Measurements from ENCODE around the gene NOTCH4.

The NOTCH4 gene

DNA sequence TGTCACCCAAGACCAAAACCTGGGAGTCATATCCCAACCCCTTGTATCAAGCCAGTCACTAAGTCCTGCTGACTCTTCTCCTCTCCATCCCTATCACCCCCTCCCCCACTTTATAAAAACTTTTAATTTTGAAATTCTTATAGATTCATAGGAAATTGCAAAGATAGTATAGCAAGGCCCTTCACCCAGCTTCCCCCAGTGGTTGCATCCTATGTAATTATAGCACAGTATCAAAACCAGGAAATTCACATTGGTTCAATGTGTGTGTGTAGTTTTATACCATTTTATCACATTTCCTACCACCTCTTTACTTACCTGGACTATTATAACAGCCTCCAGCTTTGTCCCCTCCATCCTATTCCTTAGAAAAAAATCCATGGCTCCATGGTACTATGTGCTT is 65.8 kb downstream of the NOTCH4 start:
- DNase-seq: no peak

DNA sequence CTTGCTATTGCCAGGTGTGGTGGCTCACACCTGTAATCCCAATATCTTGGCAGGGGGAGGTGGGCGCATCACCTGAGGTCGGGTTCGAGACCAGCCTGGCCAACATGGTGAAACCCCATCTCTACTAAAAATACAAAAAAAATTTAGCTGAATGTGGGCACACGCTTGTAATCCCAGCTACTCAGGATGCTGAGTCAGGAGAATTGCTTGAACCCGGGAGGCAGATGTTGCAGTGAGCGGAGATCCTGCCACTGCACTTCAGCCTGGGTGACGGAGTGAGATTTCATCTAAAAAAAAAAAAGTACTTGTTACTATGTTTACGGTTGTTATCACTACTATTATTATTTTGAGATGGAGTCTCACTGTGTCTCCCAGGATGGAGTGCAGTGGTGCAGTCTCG is 67.0 kb downstream of the NOTCH4 start:
- DNase-seq: no peak

DNA sequence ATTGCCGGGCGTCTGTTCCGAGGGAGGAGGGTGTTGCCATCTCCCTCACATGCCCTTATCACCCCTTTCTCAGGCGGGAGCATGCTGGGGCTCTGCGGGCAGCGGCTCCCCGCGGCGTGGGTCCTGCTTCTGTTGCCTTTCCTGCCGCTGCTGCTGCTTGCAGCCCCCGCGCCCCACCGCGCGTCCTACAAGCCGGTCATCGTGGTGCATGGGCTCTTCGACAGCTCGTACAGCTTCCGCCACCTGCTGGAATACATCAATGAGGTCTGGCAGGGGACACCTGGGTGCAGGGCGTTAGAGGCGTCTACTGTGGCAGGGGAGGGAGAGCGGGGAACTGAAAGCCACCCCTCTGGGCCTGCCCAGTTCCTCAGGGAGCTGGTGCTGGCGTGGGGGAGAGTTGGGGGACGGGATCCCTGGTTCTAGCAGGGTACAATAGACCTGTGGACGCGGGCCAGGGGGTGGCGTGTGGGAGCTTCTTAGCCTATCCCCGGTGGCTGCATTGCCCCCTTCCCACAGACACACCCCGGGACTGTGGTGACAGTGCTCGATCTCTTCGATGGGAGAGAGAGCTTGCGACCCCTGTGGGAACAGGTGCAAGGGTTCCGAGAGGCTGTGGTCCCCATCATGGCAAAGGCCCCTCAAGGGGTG is 69.2 kb downstream of the NOTCH4 start:
- DNase-seq: peak; percentile 84

DNA sequence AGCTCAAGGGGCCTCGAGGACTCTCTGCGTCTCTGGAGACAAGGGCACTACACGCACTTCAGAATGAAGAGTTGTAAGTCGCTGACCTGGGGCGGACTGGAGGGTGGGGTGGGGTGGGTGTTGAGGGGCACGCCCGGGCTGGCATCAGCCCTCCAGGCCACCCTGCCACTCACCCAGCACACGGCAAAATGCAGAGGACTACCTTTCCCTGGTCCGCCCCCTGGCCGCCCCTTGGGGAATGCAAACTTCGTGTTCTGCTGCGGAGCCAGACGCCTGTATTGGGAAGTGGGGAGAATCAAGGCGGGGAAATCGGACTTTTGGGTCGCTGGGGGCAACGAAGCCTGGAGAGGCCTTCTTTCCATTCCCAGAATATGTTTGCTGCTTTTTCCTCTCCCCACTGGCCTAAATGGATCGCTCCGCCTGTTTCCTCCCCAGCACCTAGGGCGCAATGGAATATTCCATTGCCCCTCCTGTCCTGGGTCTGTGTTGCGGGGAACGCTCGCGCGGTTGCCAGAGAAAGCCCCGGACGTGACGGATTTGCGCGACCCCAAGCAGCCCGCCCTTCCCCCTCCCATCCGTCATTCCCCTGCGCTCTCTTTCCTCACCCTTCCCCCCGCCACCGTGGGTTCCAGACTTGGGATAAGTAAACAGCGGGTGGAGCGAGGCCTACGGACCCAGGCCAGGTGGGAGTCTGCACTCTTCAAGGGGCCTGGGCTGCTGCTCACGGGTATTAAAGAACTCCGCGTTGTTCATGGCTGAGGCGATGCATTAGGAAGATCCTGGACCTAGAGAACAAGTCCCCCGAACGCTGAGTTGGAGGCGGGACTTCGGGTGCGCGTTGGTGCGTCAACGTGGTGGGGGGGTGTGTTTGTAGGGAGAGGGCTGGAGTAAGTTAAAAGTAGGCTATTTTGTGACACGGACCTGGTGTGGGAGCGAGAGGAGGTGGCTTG is 70.0 kb downstream of the NOTCH4 start, which contains the start of gene PPT2:
Gene PPT2 (plus strand): TSS at position 578 of the 950 bp plus-strand sequence. CDS start 454 bp downstream, outside the sequence.
- peak; percentile 97 for DNase-seq

DNA sequence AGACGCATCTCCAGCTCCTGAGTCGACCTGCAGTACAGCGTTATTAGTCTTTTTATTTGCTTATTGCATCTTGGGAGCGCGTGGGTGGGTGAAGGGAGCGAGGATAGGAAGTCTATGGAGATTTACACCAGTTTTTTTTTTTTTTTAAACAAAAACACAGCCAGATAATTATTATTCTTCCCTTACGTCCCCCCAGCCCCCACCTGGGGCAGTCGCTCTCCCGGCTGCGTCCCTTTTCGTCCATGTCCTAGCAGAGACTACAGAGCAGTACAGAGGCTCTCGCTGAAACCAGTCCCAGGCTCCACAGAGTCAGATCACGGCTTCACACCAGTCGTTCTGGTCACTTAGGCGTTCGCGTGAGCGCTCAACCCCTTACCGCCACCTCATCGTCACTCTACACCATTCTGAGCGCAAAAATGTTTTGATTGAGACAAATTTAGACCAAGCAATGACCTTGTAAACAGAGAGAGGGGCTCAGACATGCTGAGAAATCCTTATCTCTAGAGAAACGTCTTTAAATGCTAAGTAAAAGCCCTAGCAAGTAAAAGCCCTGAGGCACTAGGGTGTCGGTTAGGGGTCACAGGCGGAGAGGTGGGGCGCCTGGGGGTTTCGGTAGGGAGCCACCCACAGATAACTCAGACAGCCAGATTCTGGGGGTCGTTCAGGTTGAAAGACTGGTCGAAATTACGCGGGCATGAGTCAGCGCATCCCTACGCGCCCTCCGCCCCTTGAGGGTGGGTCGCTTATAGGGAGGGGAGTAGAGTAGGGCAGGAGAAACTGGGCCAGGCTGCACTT is 70.9 kb downstream of the NOTCH4 start:
- DNase-seq: peak; percentile 81

DNA sequence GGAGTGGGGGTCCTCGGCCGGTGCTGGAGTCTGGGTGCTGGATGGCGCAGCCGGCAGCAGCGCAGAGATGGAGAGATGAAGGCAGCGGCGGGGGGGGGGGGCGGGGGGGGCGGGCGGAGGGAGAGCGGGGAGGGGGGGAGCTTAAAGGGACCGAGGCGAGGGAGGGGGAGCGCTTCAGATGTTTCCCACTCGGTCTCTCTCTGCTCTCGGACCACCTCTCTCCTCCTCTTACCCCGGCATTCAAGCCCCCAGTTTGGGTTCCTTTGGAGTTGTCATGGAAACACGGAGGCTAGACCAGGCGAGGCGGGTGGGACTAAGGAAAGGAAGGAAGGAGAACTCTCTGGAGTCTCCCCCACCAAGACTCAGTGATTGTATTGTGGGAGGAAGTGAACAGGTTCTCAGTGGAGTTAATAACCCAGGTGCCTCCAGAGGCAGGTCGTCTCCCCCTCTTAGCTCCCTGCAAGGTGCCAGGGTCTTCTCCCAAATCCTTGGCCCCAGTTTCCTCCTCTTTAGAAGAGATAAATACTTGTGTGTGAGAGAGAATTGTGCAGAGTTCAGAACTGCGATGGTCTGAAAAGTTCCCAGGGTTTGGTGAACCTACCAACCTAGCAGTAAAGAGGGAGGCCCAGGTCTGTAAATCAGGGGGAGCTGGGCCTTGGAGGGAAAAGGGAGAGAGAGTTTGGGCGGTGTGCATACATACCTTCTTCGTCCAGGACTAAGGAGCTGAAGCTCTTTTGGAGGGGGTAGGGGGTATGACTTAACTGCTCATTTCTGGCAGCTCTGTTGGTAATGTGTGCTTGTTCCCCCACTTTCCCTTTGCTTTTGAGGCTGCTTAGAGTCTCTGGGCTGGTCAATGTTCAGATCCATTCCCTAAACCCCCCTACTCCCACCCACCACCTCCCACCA is 71.8 kb downstream of the NOTCH4 start, which contains the start of gene PRRT1:
Gene PRRT1 (minus strand): TSS at position 77 of the 906 bp plus-strand sequence. CDS start 112 bp downstream, outside the sequence.
- peak; percentile 39 for DNase-seq

DNA sequence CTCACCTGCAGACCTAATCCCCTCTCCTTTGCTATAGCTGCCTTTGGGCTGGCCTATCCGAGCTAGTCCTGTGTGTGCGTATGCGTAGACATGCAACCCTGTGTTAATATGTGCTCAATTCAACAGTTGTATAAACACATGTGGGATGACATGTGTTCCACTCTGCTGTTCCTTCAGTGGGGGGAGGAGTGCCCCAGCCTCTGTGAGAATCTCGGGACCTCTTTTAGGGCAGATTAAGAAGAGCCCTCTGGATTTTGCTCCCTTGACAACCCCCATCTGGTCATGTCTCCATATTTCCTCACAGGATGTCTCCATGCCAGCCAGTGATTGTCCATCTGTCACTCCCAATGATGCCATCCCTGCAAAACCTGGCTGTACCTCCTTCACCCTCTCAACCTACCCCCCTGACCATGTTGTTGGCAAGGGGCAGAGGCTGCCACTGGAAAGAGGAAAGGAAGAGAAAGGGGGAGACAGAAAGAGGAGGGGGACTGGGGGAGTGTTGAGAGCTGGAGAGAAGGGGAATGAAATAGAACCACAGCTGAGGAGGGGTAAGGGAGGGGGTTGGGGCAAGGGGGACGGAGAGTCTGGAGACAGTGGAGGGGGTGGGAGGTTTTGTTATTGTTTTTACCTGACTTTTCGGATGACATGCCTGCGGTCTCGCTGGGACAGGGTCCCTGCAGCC is 72.5 kb downstream of the NOTCH4 start:
- DNase-seq: peak; percentile 62

DNA sequence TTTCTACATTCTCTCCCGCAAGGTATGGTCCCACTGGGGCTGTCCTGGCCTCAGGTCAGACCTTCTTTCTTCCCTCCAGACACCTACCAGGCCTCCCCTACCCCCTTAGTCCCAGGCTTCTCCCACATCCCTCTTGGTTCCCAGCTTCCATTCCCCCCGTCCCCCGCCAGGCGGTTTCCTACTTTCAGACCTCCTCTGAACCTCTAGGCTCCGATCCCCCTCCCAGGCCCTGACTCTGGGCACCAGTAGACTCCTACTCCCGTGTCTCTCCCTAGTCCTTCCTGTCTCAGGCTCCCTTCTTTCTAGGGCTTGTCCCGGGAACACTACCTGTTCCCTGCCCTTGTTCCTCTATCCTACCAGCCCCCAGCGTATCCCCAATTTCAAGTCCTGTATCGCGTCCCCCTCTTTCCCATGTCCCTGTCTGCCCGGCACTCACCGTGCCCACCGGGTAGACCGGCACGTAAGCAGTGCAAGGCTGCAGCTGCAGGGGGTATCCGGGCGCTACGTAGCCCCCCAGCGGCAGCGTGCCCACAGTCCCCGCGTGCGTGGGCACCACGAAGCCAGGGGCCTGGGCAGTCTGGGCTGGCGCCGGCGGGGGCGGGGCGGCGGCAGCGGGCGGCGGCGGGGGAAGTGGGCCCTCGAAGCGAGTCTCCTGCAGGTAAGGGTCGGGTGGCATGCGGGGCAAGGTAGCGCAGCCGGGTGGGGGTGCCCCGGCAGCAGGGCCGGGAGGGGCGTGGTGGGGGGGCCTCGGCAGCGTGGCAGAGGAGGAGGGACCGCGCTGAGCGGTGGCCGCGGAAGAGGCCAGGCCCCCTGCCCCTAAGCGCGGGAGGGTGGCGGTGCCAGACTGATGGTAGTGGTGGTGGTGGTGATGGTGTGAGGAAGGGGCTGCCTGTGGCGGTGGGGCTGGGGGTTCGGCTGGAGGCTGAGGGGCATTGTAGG is 73.7 kb downstream of the NOTCH4 start:
- DNase-seq: no peak

DNA sequence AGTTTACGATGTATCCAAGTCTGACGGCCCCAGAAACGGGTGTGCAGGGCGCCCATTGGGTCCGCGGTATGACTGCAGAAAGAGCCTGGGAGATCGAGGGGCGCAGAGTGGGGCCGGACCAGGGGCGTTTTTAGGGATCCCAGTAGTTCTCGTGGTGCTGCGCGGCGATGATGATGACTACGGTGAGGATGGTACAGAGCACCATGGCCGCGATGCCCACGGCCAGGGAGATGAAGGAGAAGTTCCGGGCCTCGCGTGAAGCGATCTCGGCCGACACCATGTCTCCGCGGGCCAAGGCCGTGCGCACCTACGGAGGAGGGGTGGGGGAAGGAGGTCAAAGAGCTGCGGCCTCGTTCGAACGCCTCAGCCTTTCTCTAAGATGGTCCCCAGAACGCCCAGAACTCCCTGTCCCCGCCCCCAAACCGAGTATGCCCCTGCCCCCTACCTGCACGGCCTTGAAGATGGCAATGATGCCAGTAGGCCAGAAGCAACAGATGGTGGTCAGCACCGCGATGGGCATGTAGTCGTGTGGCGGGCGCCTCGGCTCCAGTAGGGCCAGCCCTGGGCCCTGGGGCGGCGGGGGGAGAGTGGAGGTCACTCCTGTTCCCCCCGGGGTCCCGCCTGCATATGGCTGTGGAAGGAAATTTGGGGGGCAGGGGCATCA is 74.6 kb downstream of the NOTCH4 start:
- no peak for DNase-seq

DNA sequence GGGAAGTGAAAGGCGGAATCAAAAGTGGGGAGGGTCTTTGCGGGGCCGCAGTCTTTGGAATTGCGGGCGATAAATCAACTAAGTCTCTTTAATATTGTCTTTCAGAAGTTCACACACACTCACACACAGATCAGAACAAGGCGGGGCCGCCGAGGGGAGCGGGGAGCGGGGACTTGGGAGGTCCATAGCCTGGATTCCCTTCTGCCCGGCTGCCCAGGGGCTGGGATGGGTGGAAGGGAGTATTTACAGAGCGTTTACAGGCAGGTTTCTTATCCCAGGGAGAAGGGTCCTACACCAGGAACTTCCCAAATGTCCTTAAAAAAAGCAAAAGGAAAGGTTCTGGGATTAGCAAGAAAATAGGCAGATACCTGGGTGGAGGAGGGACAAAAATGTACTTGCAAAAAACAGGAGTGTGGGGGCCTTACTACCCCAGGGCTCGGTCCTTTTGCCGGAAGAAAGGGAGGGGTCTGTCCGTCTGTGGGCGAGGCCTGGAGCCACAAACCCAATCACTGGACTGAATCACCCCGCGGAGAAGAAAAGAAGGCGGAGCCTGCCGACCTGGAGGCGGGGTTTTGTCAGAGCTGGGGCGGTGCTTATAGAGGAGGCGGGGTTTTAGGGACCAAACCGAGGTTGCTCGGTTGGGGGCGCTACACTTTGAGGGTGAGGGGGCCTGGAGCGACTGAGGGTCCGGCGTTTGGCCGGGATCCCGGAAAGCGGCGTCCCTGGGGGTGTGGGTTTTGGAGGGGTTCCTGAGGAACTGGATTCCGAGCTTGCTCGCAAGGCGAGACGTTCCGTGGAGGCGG is 75.4 kb downstream of the NOTCH4 start:
- peak; percentile 91 for DNase-seq

DNA sequence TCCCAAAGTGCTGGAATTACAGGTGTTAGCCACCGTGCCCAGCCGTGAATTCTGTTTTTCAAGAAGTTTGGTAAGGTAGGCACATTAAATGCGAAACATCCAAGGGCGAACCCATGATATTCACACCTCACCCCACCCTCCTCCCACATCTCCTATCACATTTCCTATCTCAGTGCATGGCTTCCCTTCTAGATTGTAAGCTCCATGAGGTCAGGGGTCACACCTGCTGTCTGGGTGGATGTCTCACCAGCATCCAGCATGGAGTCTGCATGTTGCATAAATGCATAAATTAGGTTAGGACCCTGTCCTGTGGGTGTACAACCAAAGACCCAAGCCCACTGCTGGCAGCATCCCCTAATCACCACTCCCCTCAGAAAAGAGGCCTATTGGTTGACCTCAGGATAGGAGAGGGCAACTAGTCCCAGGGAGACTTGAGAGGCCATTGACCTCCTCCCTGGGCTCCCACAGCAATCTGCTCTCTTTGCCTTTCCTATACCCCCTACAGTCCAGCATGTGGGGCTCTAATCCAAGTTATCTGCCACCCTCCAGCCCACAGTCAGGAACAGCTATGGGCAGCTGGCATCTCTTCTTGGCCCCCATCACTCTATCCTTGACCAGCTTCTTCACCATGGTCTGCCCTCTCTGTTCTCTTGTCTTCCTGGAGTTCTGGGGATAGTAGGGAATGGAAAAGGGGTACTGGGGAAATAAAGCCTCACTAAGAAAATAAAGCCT is 76.3 kb downstream of the NOTCH4 start:
- DNase-seq: no peak

DNA sequence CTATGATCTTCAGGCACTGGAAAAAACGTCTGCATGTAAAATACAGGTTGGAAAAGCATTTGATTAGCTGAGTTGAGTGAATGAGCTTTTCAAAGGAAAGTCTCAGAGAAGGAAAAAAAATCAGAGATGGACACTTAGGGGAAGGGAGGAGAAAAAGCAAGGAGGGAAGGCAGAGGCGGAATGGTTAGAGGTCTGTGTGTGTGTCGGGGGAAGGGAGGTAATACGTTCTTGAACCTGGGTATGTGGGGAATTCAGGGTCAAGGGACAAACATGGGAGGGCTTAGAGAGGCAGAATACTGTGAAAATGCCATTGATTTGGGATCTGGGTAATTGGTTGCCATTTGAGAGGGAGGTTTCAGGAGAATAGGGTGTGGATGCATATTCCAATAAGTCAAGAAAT is 77.2 kb downstream of the NOTCH4 start:
- DNase-seq: no peak

DNA sequence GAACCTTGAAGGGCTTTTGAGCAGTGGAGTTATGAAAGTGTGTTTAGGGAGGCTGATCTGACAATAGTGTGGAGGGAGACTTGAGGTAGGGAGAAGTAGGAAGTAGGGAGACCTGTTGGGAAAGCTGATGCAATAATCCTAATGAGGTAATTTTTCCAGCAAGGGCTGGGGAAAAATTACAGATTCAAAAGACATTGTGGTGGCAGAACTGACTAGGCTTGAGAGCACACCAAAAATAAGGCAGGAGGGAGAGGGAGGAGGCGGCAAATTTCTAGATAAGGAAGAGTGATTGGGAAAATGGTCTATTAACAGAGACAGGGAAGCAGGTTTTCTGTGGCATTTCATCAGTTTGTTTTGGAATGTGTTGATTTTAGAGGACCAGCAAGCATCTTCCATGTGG is 77.6 kb downstream of the NOTCH4 start:
- no peak for DNase-seq
